Chondrocyte (in vitro differentiated cells): ENCODE measurements around the gene UBE3C. TPM values are rescaled to one million over a fixed set of nuclear protein-coding genes. Genes with fewer than 3 reads are reported as not detected.

Source experiments
- DNase-seq: peaks from one replicate; pipeline ENCODE4 v3.0.0; 2021; ENCODE audit warnings: mixed read lengths, low spot score
- H3K27ac Mint-ChIP-seq: one replicate; pipeline ENCODE4 v1.8.0; 2021; ENCODE audit warnings: mild to moderate bottlenecking, moderate library complexity, mixed read lengths; ENCODE audit not compliant: unreplicated experiment
- H3K27me3 Mint-ChIP-seq: 2 replicates; pipeline ENCODE4 v1.8.0; 2021; ENCODE audit warnings: low read depth, mixed read lengths
- H3K36me3 Mint-ChIP-seq: 2 replicates; pipeline ENCODE4 v1.8.0; 2021; ENCODE audit warnings: low read depth, mixed read lengths
- H3K4me1 Mint-ChIP-seq: 2 replicates; pipeline ENCODE4 v1.8.0; 2021; ENCODE audit warnings: low read depth, mild to moderate bottlenecking, mixed read lengths
- H3K4me3 Mint-ChIP-seq: one replicate; pipeline ENCODE4 v1.8.0; 2021; ENCODE audit warnings: mild to moderate bottlenecking, moderate library complexity, mixed read lengths; ENCODE audit not compliant: unreplicated experiment
- H3K9me3 Mint-ChIP-seq: 2 replicates; pipeline ENCODE4 v1.8.0; 2021; ENCODE audit warnings: low read depth, mixed read lengths
- total RNA-seq: library from RNA; stranded (reverse); gene quantifications from 3 replicates; pipeline ENCODE4 v1.2.1, GENCODE V29; 2021
- TF ChIP-seq, protein P1 (sequence below): fragments of 200-600 bp; sonication (generic); IDR thresholded peaks from 2 replicates; pipeline ENCODE4 v1.5.0; 2021; ENCODE audit warnings: antibody characterized with exemption, mild to moderate bottlenecking, moderate library complexity

Gene UBE3C
- total RNA-seq, 1 donor from 2014 or later = 58.9 TPM

- TF ChIP-seq, protein P1, sequence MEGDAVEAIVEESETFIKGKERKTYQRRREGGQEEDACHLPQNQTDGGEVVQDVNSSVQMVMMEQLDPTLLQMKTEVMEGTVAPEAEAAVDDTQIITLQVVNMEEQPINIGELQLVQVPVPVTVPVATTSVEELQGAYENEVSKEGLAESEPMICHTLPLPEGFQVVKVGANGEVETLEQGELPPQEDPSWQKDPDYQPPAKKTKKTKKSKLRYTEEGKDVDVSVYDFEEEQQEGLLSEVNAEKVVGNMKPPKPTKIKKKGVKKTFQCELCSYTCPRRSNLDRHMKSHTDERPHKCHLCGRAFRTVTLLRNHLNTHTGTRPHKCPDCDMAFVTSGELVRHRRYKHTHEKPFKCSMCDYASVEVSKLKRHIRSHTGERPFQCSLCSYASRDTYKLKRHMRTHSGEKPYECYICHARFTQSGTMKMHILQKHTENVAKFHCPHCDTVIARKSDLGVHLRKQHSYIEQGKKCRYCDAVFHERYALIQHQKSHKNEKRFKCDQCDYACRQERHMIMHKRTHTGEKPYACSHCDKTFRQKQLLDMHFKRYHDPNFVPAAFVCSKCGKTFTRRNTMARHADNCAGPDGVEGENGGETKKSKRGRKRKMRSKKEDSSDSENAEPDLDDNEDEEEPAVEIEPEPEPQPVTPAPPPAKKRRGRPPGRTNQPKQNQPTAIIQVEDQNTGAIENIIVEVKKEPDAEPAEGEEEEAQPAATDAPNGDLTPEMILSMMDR = no peak
- H3K9me3 Mint-ChIP-seq = no peaks in the 10 kb centered on the region
- no peaks in the 10 kb centered on the region for H3K27me3 Mint-ChIP-seq
- H3K27ac Mint-ChIP-seq = no peak overlapping the region
- H3K4me1 Mint-ChIP-seq = peaks cover 7% of the 10 kb centered on the region
- H3K4me3 Mint-ChIP-seq = no peak overlapping the region
- no peak for DNase-seq
- H3K36me3 Mint-ChIP-seq = peaks cover 25% of the 10 kb centered on the region
Observed at GRCh38 chr7:157177333-157177982, 38.7 kb downstream of the UBE3C start.

- Mint-ChIP-seq H3K4me1 (peaks cover 7% of the 10 kb centered on the region), H3K27ac (no peak overlapping the region), H3K36me3 (peaks cover 23% of the 10 kb centered on the region), H3K9me3 (no peaks in the 10 kb centered on the region), H3K27me3 (no peaks in the 10 kb centered on the region), H3K4me3 (no peak overlapping the region)
- TF ChIP-seq, protein P1 = no peak
- no peak for DNase-seq
Observed at GRCh38 chr7:157177983-157178381, 39.3 kb downstream of the UBE3C start.

DNA sequence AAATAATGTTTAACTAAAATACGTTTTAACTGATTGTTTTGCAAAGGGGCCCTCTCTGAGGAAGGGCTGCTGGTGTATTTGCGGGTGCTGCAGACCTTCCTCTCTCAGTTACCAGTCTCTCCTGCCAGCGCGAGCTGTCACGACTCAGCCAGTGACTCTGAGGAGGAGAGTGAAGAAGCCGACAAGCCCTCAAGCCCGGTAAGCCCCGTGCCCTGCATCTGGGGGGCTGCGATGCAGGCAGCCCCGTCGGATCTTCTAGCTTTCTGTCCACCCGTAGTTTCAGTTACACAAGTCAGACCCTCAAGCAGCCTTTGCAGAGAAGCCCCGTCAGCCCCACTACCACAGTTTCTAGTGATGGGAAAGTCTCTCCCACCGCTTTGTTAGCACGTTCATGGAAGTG is 45.1 kb downstream of the UBE3C start:
- Mint-ChIP-seq H3K27ac (no peak overlapping the region), H3K27me3 (no peaks in the 10 kb centered on the region), H3K9me3 (no peaks in the 10 kb centered on the region), H3K4me3 (no peak overlapping the region), H3K4me1 (no peaks in the 10 kb centered on the region), H3K36me3 (peaks cover 37% of the 10 kb centered on the region)
- no peak for DNase-seq
- TF ChIP-seq, protein P1 = no peak

- no peaks in the 10 kb centered on the region for H3K9me3 Mint-ChIP-seq
- no peak overlapping the region for H3K27ac Mint-ChIP-seq
- H3K36me3 Mint-ChIP-seq = peaks cover 35% of the 10 kb centered on the region
- no peak for DNase-seq
- H3K4me3 Mint-ChIP-seq = no peak overlapping the region
- peaks cover under 1% of the 10 kb centered on the region for H3K4me1 Mint-ChIP-seq
- TF ChIP-seq, protein P1 = no peak
- no peaks in the 10 kb centered on the region for H3K27me3 Mint-ChIP-seq
Observed at GRCh38 chr7:157188091-157188665, 49.5 kb downstream of the UBE3C start.

DNA sequence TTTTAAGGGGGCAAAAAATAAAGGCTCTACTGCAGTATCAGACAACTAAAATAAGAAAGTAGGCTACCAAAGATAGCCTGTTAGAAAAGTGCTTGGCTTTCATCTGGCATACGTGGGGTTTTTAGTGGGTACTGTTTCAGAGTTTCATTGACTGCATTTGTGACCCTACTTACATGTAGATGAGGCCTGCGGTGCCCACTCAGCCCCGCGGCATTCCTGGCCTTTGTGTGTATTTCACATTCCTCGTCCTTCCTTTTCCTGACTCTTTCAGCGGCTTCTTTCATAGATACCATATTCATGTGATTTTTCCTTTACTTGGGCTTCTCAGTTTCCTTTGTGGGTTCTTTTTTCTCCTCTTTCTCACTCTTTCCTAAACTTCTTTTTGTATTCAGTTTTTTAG is 50.7 kb downstream of the UBE3C start:
- Mint-ChIP-seq H3K4me3 (no peak overlapping the region), H3K4me1 (peaks cover 7% of the 10 kb centered on the region), H3K9me3 (peaks cover 2% of the 10 kb centered on the region), H3K36me3 (peaks cover 31% of the 10 kb centered on the region), H3K27me3 (no peaks in the 10 kb centered on the region), H3K27ac (no peak overlapping the region)
- TF ChIP-seq, protein P1 = no peak
- DNase-seq = no peak
